Epidermal melanocyte (primary cell): ENCODE measurements around the gene ATP1A2.

ENCODE experiments used
- DNase-seq: peaks from one replicate; pipeline ENCODE4 v3.0.0; 2011; ENCODE audit warnings: low spot score; ENCODE audit not compliant: insufficient read length

ATP1A2 gene

GRCh38 chr1:160084771-160085321, 30.7 kb upstream of the ATP1A2 start:
- DNase-seq: no peak

- peak; percentile 97 for DNase-seq
Observed at GRCh38 chr1:160085686-160086455, 29.7 kb upstream of the ATP1A2 start.

- DNase-seq: no peak
Observed at GRCh38 chr1:160086456-160086892, 29.1 kb upstream of the ATP1A2 start.

GRCh38 chr1:160087118-160087662, 28.4 kb upstream of the ATP1A2 start:
- DNase-seq: no peak

GRCh38 chr1:160089883-160090282, 25.7 kb upstream of the ATP1A2 start:
- DNase-seq: no peak

- DNase-seq: peak; percentile 82
Observed at GRCh38 chr1:160090760-160091159, 24.8 kb upstream of the ATP1A2 start.

GRCh38 chr1:160091666-160092223, 23.8 kb upstream of the ATP1A2 start:
- DNase-seq: no peak

- DNase-seq: no peak
Observed at GRCh38 chr1:160092366-160093068, 23.0 kb upstream of the ATP1A2 start.

GRCh38 chr1:160093069-160093395, 22.5 kb upstream of the ATP1A2 start:
- no peak for DNase-seq

- no peak for DNase-seq
Observed at GRCh38 chr1:160093624-160094290, 21.8 kb upstream of the ATP1A2 start.

- no peak for DNase-seq
Observed at GRCh38 chr1:160094291-160094625, 21.3 kb upstream of the ATP1A2 start.

GRCh38 chr1:160094806-160095205, 20.8 kb upstream of the ATP1A2 start:
- DNase-seq: no peak

GRCh38 chr1:160095382-160096105, 20.0 kb upstream of the ATP1A2 start:
- no peak for DNase-seq

- DNase-seq: no peak
Observed at GRCh38 chr1:160096274-160097116, 19.1 kb upstream of the ATP1A2 start.

- DNase-seq: no peak
Observed at GRCh38 chr1:160097151-160097910, 18.2 kb upstream of the ATP1A2 start.

GRCh38 chr1:160097911-160098851, 17.4 kb upstream of the ATP1A2 start, which contains the start of gene IGSF8:
Gene IGSF8 (minus strand): TSS chr1:160098619. CDS start chr1:160098472, 147 bp downstream.
- peak; percentile 82 for DNase-seq

GRCh38 chr1:160098852-160099561, 16.6 kb upstream of the ATP1A2 start:
- peak; percentile 92 for DNase-seq
